Measurements from ENCODE around the gene CEMP1. TPM values are rescaled to one million over a fixed set of nuclear protein-coding genes. Genes with fewer than 3 reads are reported as not detected.

CEMP1 gene
- total RNA-seq, 2 experiments from 2014 or later = 1.0 to 1.8 TPM

- no peaks in the 10 kb centered on the region for H3K9me3 ChIP-seq (ENCODE audit: control insufficient read depth in 1 of 2, insufficient read depth in 1 of 2, low read length in 2 of 2)
- peak in 1 of 14 experiments; percentile 7 for DNase-seq
- H3K4me3 ChIP-seq (ENCODE audit: low read length) = no peak overlapping the region
- CTCF ChIA-PET = no interaction called here
- H3K4me1 ChIP-seq (ENCODE audit: insufficient read depth, low read length) = peaks cover 7% of the 10 kb centered on the region
- Mint-ChIP-seq H3K27me3 (no peaks in the 10 kb centered on the region), H3K27ac (no peak overlapping the region), H3K9me3 (no peaks in the 10 kb centered on the region), H3K4me3 (no peak overlapping the region), H3K36me3 (ENCODE audit: low read depth) (no peaks in the 10 kb centered on the region), H3K4me1 (ENCODE audit: low read depth) (peaks cover 3% of the 10 kb centered on the region)
- no peak overlapping the region for H3K27ac ChIP-seq (ENCODE audit: low read depth in 1 of 2, low read length in 2 of 2)
- H3K27me3 ChIP-seq (ENCODE audit: control insufficient read depth in 1 of 2, insufficient read depth in 2 of 2, low read length in 2 of 2) = no peaks in the 10 kb centered on the region
- POLR2A ChIA-PET = no interaction called here
- no peak for ATAC-seq (ENCODE audit: poor library complexity)
- no peak for TF ChIP-seq CTCF (IDR thresholded peaks at IDR 0.05)
- intact Hi-C loops (cut with DNase I, micrococcal nuclease) = no loop called here
- H3K36me3 ChIP-seq (ENCODE audit: insufficient read depth, low read length) = peaks cover 3% of the 10 kb centered on the region
Observed at GRCh38 chr16:2492292-2492691, 38.9 kb downstream of the CEMP1 start.

DNA sequence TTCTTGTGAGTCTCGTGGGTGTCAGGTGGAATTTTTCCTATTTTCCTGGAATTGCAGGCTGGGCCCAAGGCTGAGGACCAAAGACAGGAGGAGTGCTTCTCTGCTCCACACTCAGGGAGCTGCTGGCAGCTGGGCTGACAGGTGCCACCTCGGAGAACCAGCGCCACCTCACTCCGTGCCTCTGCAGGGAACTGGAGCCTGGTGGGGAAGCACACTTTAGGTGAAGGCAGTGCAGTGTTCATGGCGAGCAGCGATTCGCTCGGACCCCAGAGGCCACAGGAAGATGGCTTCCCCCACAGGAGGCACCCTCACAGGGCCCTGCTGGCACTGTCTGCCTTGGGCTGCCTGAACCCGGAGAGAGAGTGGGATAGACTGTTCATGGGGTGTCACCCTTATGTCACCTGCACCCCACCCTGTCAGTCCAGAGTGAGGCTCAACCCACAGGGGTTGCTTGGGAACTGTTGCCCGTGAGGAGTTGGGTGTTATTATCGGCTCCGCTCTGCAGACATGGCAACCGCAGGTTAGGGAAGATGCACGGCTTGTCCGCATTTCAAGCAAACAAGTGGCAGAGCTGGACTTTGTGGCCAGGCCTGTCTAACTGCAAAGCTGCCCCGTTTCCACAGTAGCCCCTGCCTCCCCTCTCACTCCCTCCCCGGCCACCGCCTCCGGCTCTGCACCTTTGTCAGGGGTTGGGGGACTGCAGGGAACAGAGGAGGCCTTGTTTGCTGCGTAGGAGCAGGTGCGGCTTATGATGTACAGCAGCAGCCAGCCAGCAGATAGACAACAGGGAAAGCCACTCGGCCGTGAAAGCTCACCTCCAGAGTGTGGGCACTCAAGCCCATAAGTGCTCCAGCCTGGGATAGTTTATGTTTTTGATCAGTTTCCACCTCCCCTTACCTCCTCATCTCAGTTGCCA lies 40.8 kb downstream of the CEMP1 start:
- H3K27ac Mint-ChIP-seq = no peak overlapping the region
- peaks cover 12% of the 10 kb centered on the region for H3K4me1 Mint-ChIP-seq (ENCODE audit: low read depth)
- H3K4me3 Mint-ChIP-seq = no peak overlapping the region
- no peak for ATAC-seq (ENCODE audit: poor library complexity)
- Histone ChIP-seq H3K27me3 (ENCODE audit: control insufficient read depth in 1 of 2, insufficient read depth in 2 of 2, low read length in 2 of 2) (no peaks in the 10 kb centered on the region), H3K4me3 (ENCODE audit: low read length) (no peak overlapping the region), H3K9me3 (ENCODE audit: control insufficient read depth in 1 of 2, insufficient read depth in 1 of 2, low read length in 2 of 2) (no peaks in the 10 kb centered on the region), H3K27ac (ENCODE audit: low read depth in 1 of 2, low read length in 2 of 2) (no peak overlapping the region), H3K36me3 (ENCODE audit: insufficient read depth, low read length) (no peaks in the 10 kb centered on the region), H3K4me1 (ENCODE audit: insufficient read depth, low read length) (peaks cover 17% of the 10 kb centered on the region)
- CTCF ChIA-PET = no interaction called here
- TF ChIP-seq CTCF (IDR thresholded peaks at IDR 0.05) = no peak
- H3K36me3 Mint-ChIP-seq (ENCODE audit: low read depth) = no peaks in the 10 kb centered on the region
- intact Hi-C loops (cut with DNase I, micrococcal nuclease) = no loop called here
- no peaks in the 10 kb centered on the region for H3K9me3 Mint-ChIP-seq
- POLR2A ChIA-PET = no interaction called here
- DNase-seq = no peak
- no peaks in the 10 kb centered on the region for H3K27me3 Mint-ChIP-seq

DNA sequence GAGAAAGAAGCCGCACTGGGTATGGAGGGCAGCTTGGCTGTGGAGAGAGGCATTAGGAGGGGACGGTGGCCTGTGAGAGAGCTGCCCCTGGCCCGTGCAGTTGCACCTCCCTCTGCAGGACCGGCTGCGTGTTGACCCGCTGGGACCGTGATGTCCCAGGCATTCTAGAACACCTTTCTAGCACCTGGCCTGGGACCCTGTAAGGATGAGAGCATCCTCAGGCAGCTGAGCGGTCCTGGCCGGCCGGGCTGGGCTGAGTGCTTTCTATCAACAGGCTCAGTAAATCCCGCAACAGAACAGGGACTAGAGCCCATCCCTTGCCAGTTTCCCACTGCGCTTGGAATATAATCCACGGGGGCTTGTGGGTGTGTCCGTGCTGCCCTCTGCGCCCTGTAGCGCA lies 41.6 kb downstream of the CEMP1 start:
- intact Hi-C loops (cut with DNase I, micrococcal nuclease) = loop anchor here (5.0 kb wide), 4 partner anchors 57 to 462 kb away; partner anchors contain the start of genes CASKIN1 (in 1 of the 2), CCNF (in 1 of the 2) and NHERF2 (in 1 of the 2)
- Histone ChIP-seq H3K4me1 (ENCODE audit: insufficient read depth, low read length) (peaks cover 17% of the 10 kb centered on the region), H3K36me3 (ENCODE audit: insufficient read depth, low read length) (no peaks in the 10 kb centered on the region), H3K27me3 (ENCODE audit: control insufficient read depth in 1 of 2, insufficient read depth in 2 of 2, low read length in 2 of 2) (no peaks in the 10 kb centered on the region), H3K9me3 (ENCODE audit: control insufficient read depth in 1 of 2, insufficient read depth in 1 of 2, low read length in 2 of 2) (no peaks in the 10 kb centered on the region), H3K4me3 (ENCODE audit: low read length) (no peak overlapping the region), H3K27ac (ENCODE audit: low read depth in 1 of 2, low read length in 2 of 2) (no peak overlapping the region)
- no peak for ATAC-seq (ENCODE audit: poor library complexity)
- H3K27ac Mint-ChIP-seq = no peak overlapping the region
- H3K4me3 Mint-ChIP-seq = no peak overlapping the region
- peaks cover 12% of the 10 kb centered on the region for H3K4me1 Mint-ChIP-seq (ENCODE audit: low read depth)
- H3K9me3 Mint-ChIP-seq = no peaks in the 10 kb centered on the region
- H3K36me3 Mint-ChIP-seq (ENCODE audit: low read depth) = no peaks in the 10 kb centered on the region
- ChIA-PET POLR2A (no interaction called here), CTCF (no interaction called here)
- no peak for TF ChIP-seq CTCF (IDR thresholded peaks at IDR 0.05)
- no peaks in the 10 kb centered on the region for H3K27me3 Mint-ChIP-seq
- no peak for DNase-seq
